Activated T-cell treated with anti-CD3 and anti-CD28 coated beads for 1 hour (primary cell): ENCODE measurements around the gene CAMTA1.

Experiments
- DNase-seq: peaks from one replicate; pipeline ENCODE4 v3.0.0-alpha.2; 2020; ENCODE audit warnings: low read depth

CAMTA1 gene

GRCh38 chr1:7516929-7517328 is 731.7 kb downstream of the CAMTA1 start:
- DNase-seq = no peak

GRCh38 chr1:7517611-7518330 is 732.5 kb downstream of the CAMTA1 start:
- no peak for DNase-seq

DNA sequence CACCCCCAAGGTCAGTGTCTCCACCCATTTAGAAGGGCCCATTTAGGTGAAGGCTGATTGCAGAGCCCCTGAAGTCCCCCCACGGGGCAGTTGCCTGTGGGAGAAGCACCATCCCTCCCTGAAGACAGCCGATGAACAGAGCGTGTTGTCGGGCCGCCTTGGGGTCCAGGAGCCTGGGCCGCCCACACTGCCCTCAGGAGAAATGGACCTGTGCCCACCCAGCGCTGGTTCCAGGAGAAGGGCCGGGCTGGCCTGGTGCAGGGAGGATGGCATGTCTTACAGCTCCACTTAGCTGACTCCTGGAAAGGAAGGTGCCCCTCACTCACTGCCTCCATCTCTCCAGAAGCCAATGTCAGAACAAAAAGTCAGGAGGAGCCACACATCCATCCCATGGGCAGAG is 733.2 kb downstream of the CAMTA1 start:
- DNase-seq = no peak

- no peak for DNase-seq
These were observed 734.1 kb downstream of the CAMTA1 start for GRCh38 chr1:7519181-7519860.

GRCh38 chr1:7519861-7520395 is 734.7 kb downstream of the CAMTA1 start:
- no peak for DNase-seq

DNA sequence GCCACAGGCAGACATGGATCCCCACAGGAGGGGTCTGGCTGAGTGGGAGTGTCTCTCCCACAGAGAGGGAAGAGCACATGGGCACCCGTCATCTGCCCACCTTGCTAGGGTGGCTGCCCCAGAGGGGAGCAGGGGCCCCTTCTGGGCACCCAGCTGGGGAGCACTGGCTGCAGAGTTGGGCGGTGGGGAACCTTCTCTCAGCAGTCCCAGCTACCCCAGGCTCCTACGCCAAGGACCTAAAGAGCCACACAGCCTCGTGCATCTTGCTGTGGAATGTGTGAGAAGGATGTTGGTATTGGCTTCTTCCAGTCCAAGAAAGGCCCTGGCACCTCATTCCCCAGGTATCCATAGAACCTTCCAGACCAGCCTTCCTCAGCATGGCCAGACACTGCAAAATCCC is 735.2 kb downstream of the CAMTA1 start:
- no peak for DNase-seq

DNA sequence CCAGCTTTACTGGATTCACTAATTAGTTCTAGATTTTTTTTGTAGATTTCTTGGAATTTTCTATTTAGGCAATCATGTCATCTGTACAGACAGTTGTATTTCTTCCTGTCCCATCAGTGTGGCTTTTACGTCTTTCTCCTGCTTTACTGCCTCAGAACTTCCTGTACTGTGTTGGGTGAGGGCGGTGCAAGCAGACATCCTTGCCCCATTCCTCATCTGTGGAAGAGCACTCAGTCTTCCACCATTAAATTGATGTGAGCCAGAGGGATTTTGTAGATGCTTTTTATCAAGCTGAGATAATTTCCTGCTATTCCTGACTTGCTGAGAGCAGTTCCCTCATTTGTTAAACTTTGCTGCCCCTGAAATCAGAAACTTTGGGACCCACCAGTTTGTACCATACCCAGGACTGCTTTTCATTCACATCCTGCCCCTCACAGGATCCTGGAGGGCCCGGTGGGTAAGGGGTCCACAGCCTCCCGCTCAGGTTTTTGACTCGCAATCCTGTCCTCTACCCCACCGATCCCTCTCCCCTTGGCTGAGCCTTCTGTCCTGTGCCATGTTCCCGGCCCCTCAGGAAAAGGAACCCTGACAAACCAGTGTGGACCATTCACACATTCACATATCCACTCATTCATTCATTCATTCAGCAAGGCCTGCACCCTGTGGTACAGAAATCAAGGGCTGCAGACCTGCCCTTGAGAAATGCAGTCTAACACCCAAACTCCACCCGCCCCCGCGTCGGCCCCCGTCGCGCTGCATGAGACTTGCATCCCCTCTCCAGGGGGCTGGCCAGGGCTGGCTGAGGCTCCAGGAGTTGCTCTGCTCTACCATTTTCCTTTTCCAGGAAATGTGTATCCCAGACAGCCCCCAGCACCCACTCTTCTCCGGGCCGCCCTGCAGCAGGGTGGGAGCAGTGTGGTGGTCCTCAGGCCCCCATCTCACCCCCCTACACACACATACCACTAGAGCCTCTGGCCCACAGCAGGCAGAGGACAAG is 739.4 kb downstream of the CAMTA1 start:
- no peak for DNase-seq

- DNase-seq = no peak
These were observed 740.2 kb downstream of the CAMTA1 start for GRCh38 chr1:7525338-7526063.

DNA sequence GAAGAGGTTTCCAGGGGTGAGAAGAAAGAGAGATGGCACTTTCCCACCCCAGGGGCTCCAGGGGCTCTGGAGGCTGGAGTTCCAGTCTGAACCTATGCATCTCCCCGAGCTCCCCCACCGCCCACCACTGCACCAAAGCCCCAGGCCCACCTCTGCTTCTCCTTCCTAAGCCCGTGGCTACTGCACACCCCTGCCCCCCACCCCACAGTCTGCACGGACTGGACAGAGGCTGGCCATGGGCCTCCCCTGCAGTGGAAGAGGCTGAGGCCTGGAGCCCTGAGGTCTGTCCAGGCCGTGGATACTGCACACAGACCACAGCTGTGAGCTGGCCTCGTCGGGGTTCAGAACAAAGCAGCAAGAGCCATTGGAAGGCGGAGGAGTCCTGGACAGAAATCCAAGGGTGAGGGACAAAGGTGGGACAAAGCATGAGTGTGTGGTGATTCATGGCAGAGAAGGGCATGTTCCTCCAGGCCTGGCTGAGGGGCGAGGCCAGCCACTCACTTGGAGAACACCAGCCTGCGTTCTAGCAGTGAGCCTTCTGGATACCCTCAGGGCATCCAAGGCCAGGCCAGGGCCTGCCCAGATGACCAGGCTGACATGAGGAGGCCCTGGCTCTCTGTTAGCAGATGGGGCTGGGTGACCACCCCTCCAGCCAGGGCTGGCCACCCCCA is 741.1 kb downstream of the CAMTA1 start:
- no peak for DNase-seq

DNA sequence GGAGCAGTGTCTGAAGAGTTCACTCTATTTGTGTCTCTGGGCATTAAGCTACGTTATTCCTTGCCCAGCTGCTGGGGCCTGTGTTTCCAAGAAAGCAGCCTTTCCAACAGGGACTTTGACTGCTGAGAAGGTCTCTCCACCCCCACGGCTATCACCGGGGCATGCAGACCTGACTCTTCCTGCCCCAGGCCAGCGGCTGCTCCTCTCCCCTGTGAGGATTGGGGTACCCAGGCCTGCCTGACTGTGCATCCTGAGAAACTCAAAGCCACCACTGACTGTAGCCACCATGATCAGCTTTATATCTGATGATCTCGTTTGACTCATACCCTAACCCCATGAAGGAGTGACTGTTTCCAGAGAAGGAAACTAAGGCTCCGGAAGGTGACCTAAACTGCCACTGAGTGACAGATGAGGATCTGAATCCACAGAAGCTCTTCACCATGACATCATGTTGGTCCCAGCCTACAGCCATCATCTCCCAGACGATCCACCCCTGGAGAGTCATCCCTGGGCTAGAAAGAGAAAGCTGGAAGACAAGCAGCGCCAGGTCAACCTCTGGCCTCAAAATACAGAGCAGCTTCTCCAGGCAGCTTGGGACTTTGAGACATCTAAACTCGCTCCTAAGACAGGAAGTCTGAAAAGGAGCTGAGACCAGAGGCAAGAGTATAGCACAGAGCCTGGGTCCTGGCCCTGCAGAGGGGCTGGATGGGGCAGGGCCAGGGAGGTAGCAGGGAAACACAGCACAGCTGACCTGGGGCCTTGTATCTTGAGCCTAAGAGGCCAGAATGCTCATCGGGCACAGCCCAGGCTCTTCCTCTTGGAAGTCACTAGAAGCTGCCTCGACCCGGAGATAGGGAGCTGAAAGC is 741.8 kb downstream of the CAMTA1 start:
- DNase-seq = no peak

- no peak for DNase-seq
These were observed 742.4 kb downstream of the CAMTA1 start for GRCh38 chr1:7527733-7528045.

DNA sequence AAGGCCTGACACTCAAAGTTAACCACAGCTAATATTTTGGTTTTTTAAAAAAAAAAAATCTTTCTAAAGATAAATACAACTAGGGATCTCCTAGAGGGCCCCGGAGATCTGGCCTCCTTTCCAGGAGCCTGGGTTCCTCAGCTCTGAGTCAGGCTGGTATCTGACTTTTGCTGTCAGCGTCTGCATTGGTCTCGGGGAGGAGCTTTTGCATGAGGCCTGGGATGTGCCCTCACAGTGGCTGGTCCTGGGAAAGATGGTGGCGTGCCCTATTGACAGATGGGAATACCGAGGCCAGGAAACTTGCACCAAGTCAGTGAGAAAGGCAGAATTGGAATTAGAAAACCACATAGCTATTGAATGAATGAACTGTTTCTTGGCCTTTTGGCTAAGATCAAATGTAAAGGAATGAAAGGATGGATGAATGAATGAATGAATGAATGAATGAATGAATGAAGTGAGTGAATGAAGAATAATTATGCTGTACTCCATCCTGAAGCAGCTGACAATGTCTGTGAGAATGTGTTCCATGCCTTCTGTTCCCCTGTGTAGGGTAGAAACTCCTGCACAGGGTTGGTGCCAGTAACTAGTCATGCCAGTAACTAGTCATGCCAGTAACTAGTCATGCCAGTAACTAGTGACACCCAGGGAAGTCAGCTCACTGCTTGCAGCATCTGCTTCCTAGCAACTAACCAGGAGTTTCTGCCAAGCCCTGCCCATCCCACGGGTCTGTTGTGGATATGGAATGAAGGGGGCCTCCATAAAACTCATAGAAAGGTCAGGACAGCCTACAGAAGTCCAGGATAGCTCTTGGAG is 743.3 kb downstream of the CAMTA1 start:
- DNase-seq = no peak

- DNase-seq = no peak
These were observed 744.7 kb downstream of the CAMTA1 start for GRCh38 chr1:7529917-7530316.

- no peak for DNase-seq
These were observed 746.5 kb downstream of the CAMTA1 start for GRCh38 chr1:7531562-7532340.

- DNase-seq = no peak
These were observed 747.8 kb downstream of the CAMTA1 start for GRCh38 chr1:7533006-7533405.

GRCh38 chr1:7534061-7534825 is 749.0 kb downstream of the CAMTA1 start:
- no peak for DNase-seq

DNA sequence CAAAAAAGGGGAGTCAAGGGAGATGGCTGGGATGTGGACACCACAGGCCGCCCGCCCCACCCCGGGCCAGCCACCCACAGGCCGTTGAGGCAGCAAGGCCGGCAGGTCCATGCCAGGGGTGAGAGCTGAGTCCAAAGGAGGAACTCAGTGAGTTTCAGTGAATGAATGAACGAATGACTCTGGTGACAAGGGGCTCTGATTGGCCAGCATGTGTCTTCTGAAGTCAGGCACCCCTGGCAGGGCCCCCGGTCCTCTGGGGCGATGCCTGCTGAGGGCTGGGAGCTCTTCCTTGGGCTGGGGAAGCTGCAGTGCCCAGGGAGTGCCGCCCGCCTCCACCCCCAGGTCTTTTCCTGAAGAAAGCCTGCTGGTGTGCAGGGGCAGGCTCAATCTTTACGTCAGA is 749.8 kb downstream of the CAMTA1 start:
- DNase-seq = no peak
